Mammary epithelial cell (primary cell): ENCODE measurements around the gene HTR2B.

Source experiments
- CTCF ChIP-seq, 2 donors: IDR thresholded peaks in 1 of 2; conservative IDR thresholded peaks in 1 of 2; 2 replicates each; pipeline ENCODE4 v1.5.1; 2011 to 2012; ENCODE audit warnings: inconsistent platforms in 2 of 2, low read length in 2 of 2, mild to moderate bottlenecking in 2 of 2, control low read depth in 1 of 2, low read depth in 1 of 2; ENCODE audit not compliant: insufficient read depth in 1 of 2; ENCODE audit errors: extremely low read depth in 1 of 2
- EZH2 ChIP-seq: IDR thresholded peaks from 2 replicates; pipeline ENCODE4 v1.6.1; 2012; ENCODE audit warnings: low read length, inconsistent platforms, borderline replicate concordance

- TF ChIP-seq CTCF (conservative IDR thresholded peaks at IDR 0.05 in 1 of 2, IDR thresholded peaks at IDR 0.05 in 1 of 2; ENCODE audit: extremely low read depth in 1 of 2, insufficient read depth in 1 of 2, low read depth in 1 of 2, low read length in 2 of 2) = no peak
- TF ChIP-seq EZH2 = no peak
Measured at GRCh38 chr2:231124838-231125568, at the start of gene HTR2B.
